Measurements from ENCODE around the gene TMEM59. TPM values are rescaled to one million over a fixed set of nuclear protein-coding genes. Genes with fewer than 3 reads are reported as not detected.
"Not testable (repeated sequence)": the region's sequence is repeated elsewhere in the genome, so short reads cannot be mapped to it uniquely, and the experiment has no call there.

The TMEM59 gene
- total RNA-seq, 2 donors from 2014 or later: 132 to 164 TPM

GRCh38 chr1:54070171-54070837, 17.3 kb upstream of the TMEM59 start:
- ATAC-seq: peak; percentile 24 to 69

GRCh38 chr1:54069791-54070170, 16.8 kb upstream of the TMEM59 start:
- H3K27ac Mint-ChIP-seq: peak overlapping the region in 1 of 2 donors; percentile 66
- no peak for DNase-seq (ENCODE audit: low spot score in 2 of 2)
- ATAC-seq: peak in 1 of 2 donors; percentile 22
- H3K36me3 Mint-ChIP-seq: peaks cover 7% of the 10 kb centered on the region in 2 donors
- H3K9me3 Mint-ChIP-seq: no peaks in the 10 kb centered on the region

More at GRCh38 chr1:54070171-54070837, 17.3 kb upstream of the TMEM59 start:
- Mint-ChIP-seq H3K9me3 (no peaks in the 10 kb centered on the region), H3K36me3 (peaks cover 7% of the 10 kb centered on the region in 2 donors), H3K27ac (peak overlapping the region in 1 of 2 donors; percentile 3)
- DNase-seq (ENCODE audit: low spot score in 2 of 2): no peak

GRCh38 chr1:54064299-54064698, 11.3 kb upstream of the TMEM59 start:
- Mint-ChIP-seq H3K9me3 (no peaks in the 10 kb centered on the region), H3K27ac (no peak overlapping the region), H3K36me3 (no peaks in the 10 kb centered on the region)
- DNase-seq (ENCODE audit: low spot score in 2 of 2): no peak
- no peak for ATAC-seq

- peaks cover 11 to 15% of the 10 kb centered on the region in 2 donors for H3K36me3 Mint-ChIP-seq
- no peak for DNase-seq (ENCODE audit: low spot score in 2 of 2)
- peak overlapping the region in 1 of 2 donors; percentile 37 for H3K27ac Mint-ChIP-seq
- no peak for ATAC-seq
- H3K9me3 Mint-ChIP-seq: no peaks in the 10 kb centered on the region
Measured at GRCh38 chr1:54054438-54054749, 1.4 kb upstream of the TMEM59 start.

GRCh38 chr1:54053745-54054437, 887 bp upstream of the TMEM59 start:
- Mint-ChIP-seq H3K9me3 (no peaks in the 10 kb centered on the region), H3K36me3 (peaks cover 11 to 15% of the 10 kb centered on the region in 2 donors), H3K27ac (peak overlapping the region in 1 of 2 donors; percentile 37)
- ATAC-seq (peak in 1 of 2 donors; percentile 4), DNase-seq (ENCODE audit: low spot score in 2 of 2) (no peak)

- Mint-ChIP-seq H3K36me3 (peaks cover 3 to 10% of the 10 kb centered on the region in 2 donors), H3K27ac (no peak overlapping the region), H3K9me3 (no peaks in the 10 kb centered on the region)
- ATAC-seq: peak; percentile 44 to 46
- peak; percentile 39 to 56 for DNase-seq (ENCODE audit: low spot score in 2 of 2)
Measured at GRCh38 chr1:54052431-54052933, 522 bp downstream of the TMEM59 start.

- peaks cover 0 to 5% of the 10 kb centered on the region in 2 donors for H3K36me3 Mint-ChIP-seq
- DNase-seq (ENCODE audit: low spot score in 2 of 2): no peak
- ATAC-seq: no peak
- H3K9me3 Mint-ChIP-seq: no peaks in the 10 kb centered on the region
- H3K27ac Mint-ChIP-seq: no peak overlapping the region
Measured at GRCh38 chr1:54051933-54052430, 1.0 kb downstream of the TMEM59 start.

GRCh38 chr1:54050435-54050834, 2.6 kb downstream of the TMEM59 start:
- peak overlapping the region in 1 of 2 donors; percentile 65 for H3K27ac Mint-ChIP-seq

GRCh38 chr1:54047384-54048305, 5.4 kb downstream of the TMEM59 start:
- Mint-ChIP-seq H3K36me3 (peaks cover 0 to 6% of the 10 kb centered on the region in 2 donors), H3K9me3 (no peaks in the 10 kb centered on the region), H3K27ac (peak overlapping the region in 1 of 2 donors; percentile 41)
- DNase-seq (ENCODE audit: low spot score in 2 of 2): no peak
- no peak for ATAC-seq

More at GRCh38 chr1:54050435-54050834, 2.6 kb downstream of the TMEM59 start:
- not testable (repeated sequence) for H3K36me3 Mint-ChIP-seq; H3K9me3 Mint-ChIP-seq; DNase-seq (ENCODE audit: low spot score in 2 of 2); ATAC-seq

GRCh38 chr1:54046671-54047383, 6.2 kb downstream of the TMEM59 start:
- no peak for ATAC-seq
- peaks cover 0 to 6% of the 10 kb centered on the region in 2 donors for H3K36me3 Mint-ChIP-seq
- H3K27ac Mint-ChIP-seq: peak overlapping the region in 1 of 2 donors; percentile 41

GRCh38 chr1:54045496-54045895, 7.5 kb downstream of the TMEM59 start:
- no peak overlapping the region for H3K27ac Mint-ChIP-seq
- H3K36me3 Mint-ChIP-seq: peaks cover 0 to 6% of the 10 kb centered on the region in 2 donors
- ATAC-seq (no peak), DNase-seq (ENCODE audit: low spot score in 2 of 2) (no peak)
- H3K9me3 Mint-ChIP-seq: no peaks in the 10 kb centered on the region

More at GRCh38 chr1:54046671-54047383, 6.2 kb downstream of the TMEM59 start:
- no peaks in the 10 kb centered on the region for H3K9me3 Mint-ChIP-seq
- no peak for DNase-seq (ENCODE audit: low spot score in 2 of 2)

- H3K27ac Mint-ChIP-seq: peak overlapping the region in 1 of 2 donors; percentile 3
Measured at GRCh38 chr1:54041806-54042205, 11.2 kb downstream of the TMEM59 start.

GRCh38 chr1:54037476-54037875, 15.5 kb downstream of the TMEM59 start:
- DNase-seq (ENCODE audit: low spot score in 2 of 2): no peak
- H3K36me3 Mint-ChIP-seq: peaks cover 0 to 5% of the 10 kb centered on the region in 2 donors
- no peak overlapping the region for H3K27ac Mint-ChIP-seq
- no peaks in the 10 kb centered on the region for H3K9me3 Mint-ChIP-seq
- ATAC-seq: no peak

More at GRCh38 chr1:54041806-54042205, 11.2 kb downstream of the TMEM59 start:
- ATAC-seq (no peak), DNase-seq (ENCODE audit: low spot score in 2 of 2) (no peak)
- Mint-ChIP-seq H3K9me3 (no peaks in the 10 kb centered on the region), H3K36me3 (peaks cover 5 to 6% of the 10 kb centered on the region in 2 donors)

- H3K27ac Mint-ChIP-seq: peak overlapping the region in 1 of 2 donors; percentile 4
- DNase-seq (ENCODE audit: low spot score in 2 of 2) (no peak), ATAC-seq (no peak)
- H3K9me3 Mint-ChIP-seq: no peaks in the 10 kb centered on the region
- H3K36me3 Mint-ChIP-seq: no peaks in the 10 kb centered on the region
Measured at GRCh38 chr1:54028306-54029251, 24.4 kb downstream of the TMEM59 start.

- DNase-seq (ENCODE audit: low spot score in 2 of 2) (no peak), ATAC-seq (no peak)
- peak overlapping the region in 1 of 2 donors; percentile 39 for H3K27ac Mint-ChIP-seq
- no peaks in the 10 kb centered on the region for H3K36me3 Mint-ChIP-seq
- H3K9me3 Mint-ChIP-seq: no peaks in the 10 kb centered on the region
Measured at GRCh38 chr1:54027848-54028247, 25.2 kb downstream of the TMEM59 start.
